ENCODE data around the gene DPP3. TPM values are rescaled to one million over a fixed set of nuclear protein-coding genes. Genes with fewer than 3 reads are reported as not detected.

The DPP3 gene
- total RNA-seq, 2 experiments from 2014 or later: 47.2 to 53.4 TPM

DNA sequence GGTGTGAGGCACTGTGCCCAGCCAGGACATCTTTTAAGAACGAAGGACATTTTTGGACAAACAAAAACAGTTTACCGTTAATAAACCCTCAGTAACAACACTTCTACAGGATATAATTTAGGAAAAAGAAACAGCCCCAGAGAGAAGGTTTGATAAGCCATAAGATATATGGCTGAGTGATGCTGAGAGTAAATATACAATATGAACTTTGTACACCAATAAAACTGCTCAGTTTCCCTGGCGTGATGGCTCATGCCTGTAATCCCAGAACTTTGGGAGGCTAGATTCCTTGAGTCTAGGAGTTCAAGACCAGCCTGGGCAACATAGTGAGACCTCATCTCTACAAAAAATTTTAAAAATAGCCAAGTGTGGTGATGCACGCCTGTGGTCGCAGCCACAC lies 18.3 kb downstream of the DPP3 start:
- TF ChIP-seq EZH2phosphoT487 (IDR thresholded peaks at IDR 0.05; ENCODE audit: borderline replicate concordance, low read depth, low read length) (no peak), CTCF (conservative IDR thresholded peaks at IDR 0.05; ENCODE audit: low read length) (no peak)
- no peak overlapping the region for H3K27ac ChIP-seq (ENCODE audit: low read depth, low read length, poor library complexity, severe bottlenecking)
- H3K4me1 ChIP-seq (ENCODE audit: insufficient read depth, low read length, poor library complexity, severe bottlenecking): no peaks in the 10 kb centered on the region
- intact Hi-C loops (cut with micrococcal nuclease; ENCODE audit: unreplicated experiment): no loop called here
- H3K9me2 ChIP-seq (ENCODE audit: insufficient read depth, low read length): no peaks in the 10 kb centered on the region
- peaks cover 29% of the 10 kb centered on the region for H3K36me3 ChIP-seq (ENCODE audit: insufficient read depth, low read length)
- ChIA-PET CTCF (ENCODE audit: unreplicated experiment) (no interaction called here), POLR2A (no interaction called here)
- no peak overlapping the region for H2AFZ ChIP-seq (ENCODE audit: low read length)
- H3K9me3 ChIP-seq (ENCODE audit: low read length): no peaks in the 10 kb centered on the region
- no TSS peak for BruUV-seq (replicated peaks)
- no peak overlapping the region for H3K4me2 ChIP-seq (ENCODE audit: low read length)
- DNase-seq (ENCODE audit: low spot score): no peak
- no peak overlapping the region for H3K4me3 ChIP-seq (ENCODE audit: low read depth, low read length, poor library complexity, severe bottlenecking)
- H3K79me2 ChIP-seq (ENCODE audit: insufficient read depth, low read depth, low read length): no peaks in the 10 kb centered on the region
- H4K20me1 ChIP-seq (ENCODE audit: insufficient read depth, low read length): no peaks in the 10 kb centered on the region

DNA sequence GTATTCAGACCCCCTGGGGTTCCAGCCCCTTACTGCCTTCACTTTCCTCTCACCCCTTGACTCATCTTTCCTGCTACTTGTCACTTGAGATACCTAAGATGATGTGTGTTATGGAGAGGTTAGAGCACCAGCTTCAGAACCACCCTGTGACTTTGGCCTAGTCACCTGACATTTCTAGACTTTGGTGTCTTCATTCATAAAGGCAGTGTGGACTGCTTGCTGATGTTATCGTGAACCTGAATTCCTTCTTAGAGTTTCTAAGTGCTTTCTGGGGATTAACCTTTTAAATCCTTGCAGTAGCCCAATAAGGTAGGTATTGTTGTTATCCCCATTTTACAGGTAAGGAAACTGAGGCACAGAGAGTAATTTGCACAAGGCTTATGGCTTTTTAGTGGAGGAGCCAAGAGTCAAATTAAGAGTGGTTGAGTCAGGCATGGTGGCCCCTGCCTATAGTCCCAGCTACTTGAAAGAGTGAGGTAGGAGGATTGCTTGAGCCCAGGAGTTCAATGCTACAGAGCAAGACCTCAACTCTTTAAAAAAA lies 25.1 kb downstream of the DPP3 start:
- BruUV-seq (replicated peaks): no TSS peak
- Histone ChIP-seq H3K36me3 (ENCODE audit: insufficient read depth, low read length) (peaks cover 22% of the 10 kb centered on the region), H3K4me1 (ENCODE audit: insufficient read depth, low read length, poor library complexity, severe bottlenecking) (no peaks in the 10 kb centered on the region), H3K27ac (ENCODE audit: low read depth, low read length, poor library complexity, severe bottlenecking) (no peak overlapping the region), H3K9me2 (ENCODE audit: insufficient read depth, low read length) (no peaks in the 10 kb centered on the region), H3K9me3 (ENCODE audit: low read length) (no peaks in the 10 kb centered on the region), H3K4me2 (ENCODE audit: low read length) (no peak overlapping the region), H2AFZ (ENCODE audit: low read length) (no peak overlapping the region), H3K79me2 (ENCODE audit: insufficient read depth, low read depth, low read length) (no peaks in the 10 kb centered on the region), H3K4me3 (ENCODE audit: low read depth, low read length, poor library complexity, severe bottlenecking) (no peak overlapping the region), H4K20me1 (ENCODE audit: insufficient read depth, low read length) (no peaks in the 10 kb centered on the region)
- ChIA-PET POLR2A (no interaction called here), CTCF (ENCODE audit: unreplicated experiment) (interaction anchor here (0.6 kb wide), 1 partner anchor 12 kb away, joined by 3 read pairs; no protein-coding TSS in a partner anchor)
- DNase-seq (ENCODE audit: low spot score): no peak
- intact Hi-C loops (cut with micrococcal nuclease; ENCODE audit: unreplicated experiment): no loop called here
- TF ChIP-seq EZH2phosphoT487 (IDR thresholded peaks at IDR 0.05; ENCODE audit: borderline replicate concordance, low read depth, low read length): no peak
- no peak for TF ChIP-seq CTCF (conservative IDR thresholded peaks at IDR 0.05; ENCODE audit: low read length)

DNA sequence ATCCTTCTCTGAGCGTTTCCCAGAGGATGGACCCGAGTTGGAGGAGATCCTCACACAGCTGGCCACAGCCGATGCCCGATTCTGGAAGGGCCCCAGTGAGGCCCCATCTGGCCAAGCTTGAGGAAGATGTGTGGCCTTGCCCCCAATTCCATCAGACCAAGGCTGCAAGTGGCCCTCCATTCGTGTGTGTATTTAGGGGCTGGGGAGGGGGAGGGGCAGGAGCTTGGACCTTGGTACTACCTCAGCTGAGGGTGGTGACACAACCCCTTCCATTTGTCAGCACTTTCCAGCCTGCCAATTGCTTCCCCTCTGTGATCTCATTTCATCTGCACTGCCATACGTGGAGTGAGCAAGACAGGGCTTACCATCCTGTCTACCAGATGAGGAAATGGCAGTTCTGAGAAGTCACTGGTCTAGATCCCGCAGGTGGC lies 28.9 kb downstream of the DPP3 start:
- peaks cover 19% of the 10 kb centered on the region for H3K36me3 ChIP-seq (ENCODE audit: insufficient read depth, low read length)
- H3K9me3 ChIP-seq (ENCODE audit: low read length): no peaks in the 10 kb centered on the region
- H3K9me2 ChIP-seq (ENCODE audit: insufficient read depth, low read length): no peaks in the 10 kb centered on the region
- ChIA-PET POLR2A (interaction anchor here (1.1 kb wide), 1 partner anchor 7 kb away, joined by 3 read pairs; no protein-coding TSS in a partner anchor), CTCF (ENCODE audit: unreplicated experiment) (no interaction called here)
- peaks cover 4% of the 10 kb centered on the region for H3K4me1 ChIP-seq (ENCODE audit: insufficient read depth, low read length, poor library complexity, severe bottlenecking)
- H3K27ac ChIP-seq (ENCODE audit: low read depth, low read length, poor library complexity, severe bottlenecking): no peak overlapping the region
- no peaks in the 10 kb centered on the region for H3K79me2 ChIP-seq (ENCODE audit: insufficient read depth, low read depth, low read length)
- H4K20me1 ChIP-seq (ENCODE audit: insufficient read depth, low read length): no peaks in the 10 kb centered on the region
- H2AFZ ChIP-seq (ENCODE audit: low read length): no peak overlapping the region
- intact Hi-C loops (cut with micrococcal nuclease; ENCODE audit: unreplicated experiment): no loop called here
- no peak overlapping the region for H3K4me3 ChIP-seq (ENCODE audit: low read depth, low read length, poor library complexity, severe bottlenecking)
- no TSS peak for BruUV-seq (replicated peaks)
- no peak for TF ChIP-seq CTCF (conservative IDR thresholded peaks at IDR 0.05; ENCODE audit: low read length)
- TF ChIP-seq EZH2phosphoT487 (IDR thresholded peaks at IDR 0.05; ENCODE audit: borderline replicate concordance, low read depth, low read length): no peak
- H3K4me2 ChIP-seq (ENCODE audit: low read length): no peak overlapping the region
- DNase-seq (ENCODE audit: low spot score): no peak
